Measurements from ENCODE around the gene CFAP70. TPM values are rescaled to one million over a fixed set of nuclear protein-coding genes. Genes with fewer than 3 reads are reported as not detected.
A peak's percentile ranks its signal among the peaks of the same experiment; 100 is the strongest.

Gene CFAP70
- total and polyA plus RNA-seq, 8 donors, result 1.3 to 28.8 (median 3.0) TPM

- H3K27me3 ChIP-seq, result no peaks in the 10 kb centered on the region
- no peak for ATAC-seq
- H3K27ac ChIP-seq, result no peak overlapping the region
- no peaks in the 10 kb centered on the region for H3K4me1 ChIP-seq
- intact Hi-C loops (cut with DNase I), result no loop called here
- WGBS, 2 donors, result 89% methylated on average over 1 of the region's 1 CpG
- H3K36me3 ChIP-seq, result no peaks in the 10 kb centered on the region
- no peak overlapping the region for H3K4me3 ChIP-seq
- TF ChIP-seq CTCF (IDR thresholded peaks at IDR 0.05), result no peak
- no peak for DNase-seq
- no peaks in the 10 kb centered on the region for H3K9me3 ChIP-seq
- no peak for FAIRE-seq
These were observed 14.4 kb downstream of the CFAP70 start for GRCh38 chr10:73344269-73344668.

- Histone ChIP-seq H3K27ac (no peak overlapping the region), H3K27me3 (no peaks in the 10 kb centered on the region), H3K9me3 (no peaks in the 10 kb centered on the region), H3K4me1 (no peaks in the 10 kb centered on the region), H3K4me3 (no peak overlapping the region), H3K36me3 (no peaks in the 10 kb centered on the region)
- no peak for FAIRE-seq
- TF ChIP-seq CTCF (IDR thresholded peaks at IDR 0.05), result no peak
- intact Hi-C loops (cut with DNase I), result no loop called here
- WGBS, 2 donors, result 90 to 97% methylated on average over 3 of the region's 3 CpGs
- ATAC-seq, result no peak
- no peak for DNase-seq
These were observed 18.5 kb downstream of the CFAP70 start for GRCh38 chr10:73340121-73340520.

GRCh38 chr10:73339436-73339835, 19.2 kb downstream of the CFAP70 start:
- no peaks in the 10 kb centered on the region for H3K4me1 ChIP-seq
- H3K27me3 ChIP-seq, result no peaks in the 10 kb centered on the region
- no peak for TF ChIP-seq CTCF (IDR thresholded peaks at IDR 0.05)
- H3K36me3 ChIP-seq, result no peaks in the 10 kb centered on the region
- intact Hi-C loops (cut with DNase I), result no loop called here
- no peak overlapping the region for H3K27ac ChIP-seq
- H3K4me3 ChIP-seq, result no peak overlapping the region
- peak in 1 of 4 donors; percentile 49 for ATAC-seq
- 87 to 93% methylated on average over 7 of the region's 7 CpGs for WGBS, 2 donors
- no peak for DNase-seq
- H3K9me3 ChIP-seq, result no peaks in the 10 kb centered on the region
- FAIRE-seq, result no peak

GRCh38 chr10:73338801-73339368, 19.8 kb downstream of the CFAP70 start:
- no peaks in the 10 kb centered on the region for H3K36me3 ChIP-seq
- intact Hi-C loops (cut with DNase I), result no loop called here
- no peak overlapping the region for H3K4me3 ChIP-seq
- H3K4me1 ChIP-seq, result no peaks in the 10 kb centered on the region
- H3K27me3 ChIP-seq, result no peaks in the 10 kb centered on the region
- H3K9me3 ChIP-seq, result no peaks in the 10 kb centered on the region
- no peak for TF ChIP-seq CTCF (IDR thresholded peaks at IDR 0.05)
- FAIRE-seq (no peak), ATAC-seq (no peak), DNase-seq (no peak)
- 87 to 95% methylated on average over 8 of the region's 8 CpGs for WGBS, 2 donors
- no peak overlapping the region for H3K27ac ChIP-seq

GRCh38 chr10:73333202-73333601, 25.5 kb downstream of the CFAP70 start:
- Histone ChIP-seq H3K4me3 (no peak overlapping the region), H3K27ac (no peak overlapping the region), H3K27me3 (no peaks in the 10 kb centered on the region), H3K36me3 (no peaks in the 10 kb centered on the region), H3K4me1 (no peaks in the 10 kb centered on the region), H3K9me3 (no peaks in the 10 kb centered on the region)
- ATAC-seq (no peak), FAIRE-seq (no peak), DNase-seq (no peak)
- WGBS, 2 donors, result 94 to 95% methylated on average over 1 of the region's 1 CpG
- no peak for TF ChIP-seq CTCF (IDR thresholded peaks at IDR 0.05)
- intact Hi-C loops (cut with DNase I), result no loop called here

Measured in pancreas (tissue), 10 donors.